GM21360 (cell line): ENCODE measurements around the gene FANCC.
"Not testable (repeated sequence)": the region's sequence is repeated elsewhere in the genome, so short reads cannot be mapped to it uniquely, and the experiment has no call there.

Experiments used
- ATAC-seq: cut with Tn5 transposase; IDR thresholded peaks from one replicate; pipeline ENCODE4 v1.9.1; 2021; ENCODE audit warnings: mild to moderate bottlenecking, moderate library complexity; ENCODE audit not compliant: unreplicated experiment

The FANCC gene

GRCh38 chr9:95284162-95285080 lies 33.1 kb downstream of the FANCC start:
- ATAC-seq: no peak

GRCh38 chr9:95283673-95284072 lies 33.8 kb downstream of the FANCC start:
- no peak for ATAC-seq

DNA sequence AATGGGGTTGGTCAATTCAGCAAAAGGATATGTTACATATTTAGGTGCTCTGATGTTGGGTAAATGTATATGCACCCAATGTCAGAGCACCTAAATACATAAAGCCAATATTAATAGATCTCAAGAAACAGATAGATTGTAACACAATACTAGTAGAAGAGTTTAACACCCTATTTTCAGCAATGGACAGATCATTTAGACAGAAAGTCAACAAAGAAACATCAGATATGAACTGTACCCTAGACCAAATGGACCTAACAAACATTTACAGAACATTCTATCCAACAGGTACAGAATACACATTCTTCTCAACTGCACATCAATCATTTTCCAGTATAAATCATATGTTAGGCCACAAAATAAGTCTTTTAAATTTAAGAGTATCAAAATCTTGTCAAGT lies 35.2 kb downstream of the FANCC start:
- no peak for ATAC-seq

- no peak for ATAC-seq
Observed at GRCh38 chr9:95280745-95281144, 36.8 kb downstream of the FANCC start.

DNA sequence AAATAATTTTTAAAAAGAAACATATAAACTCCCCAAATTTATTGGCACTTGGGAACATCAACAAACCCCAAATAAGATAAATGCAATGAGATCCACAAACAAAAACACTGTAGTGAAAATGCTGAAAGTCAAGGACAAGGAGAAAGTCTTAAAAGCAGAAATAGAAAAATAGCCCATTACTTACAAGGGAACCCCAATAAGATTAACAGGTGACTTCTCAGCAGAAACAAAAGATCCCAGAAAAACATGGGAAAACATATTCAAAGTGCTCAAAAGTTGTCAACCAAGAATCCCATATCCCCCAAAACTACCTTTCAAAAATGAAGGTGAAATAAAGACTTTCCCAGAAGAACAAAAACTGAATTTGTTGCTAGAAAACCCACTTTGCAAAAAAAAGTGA lies 40.0 kb downstream of the FANCC start:
- no peak for ATAC-seq

DNA sequence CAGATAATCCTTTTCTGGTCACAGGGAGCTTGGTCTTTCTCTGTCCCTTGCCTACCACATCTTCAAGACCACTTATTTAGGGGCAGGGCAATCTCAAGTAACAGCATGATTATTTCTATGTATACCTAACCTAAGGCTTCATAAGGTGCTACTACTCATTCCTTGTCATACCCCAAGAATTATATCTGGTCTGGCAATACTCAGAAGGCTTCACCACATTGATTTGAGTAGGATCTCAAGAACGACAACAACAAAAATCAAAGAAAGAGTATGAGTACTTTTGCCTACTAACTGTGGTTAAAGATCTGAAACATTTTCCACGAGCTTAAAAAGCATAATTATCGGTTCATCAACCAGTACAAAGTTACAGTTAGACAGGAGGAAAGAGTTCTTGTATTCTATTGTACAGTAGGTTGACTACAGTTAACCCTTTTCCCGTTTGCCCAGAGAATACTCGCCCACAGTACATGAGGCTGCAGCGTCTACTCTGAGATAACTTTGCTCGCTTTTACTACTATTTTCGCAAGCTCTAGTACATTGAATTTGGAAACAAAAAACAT lies 41.0 kb downstream of the FANCC start:
- no peak for ATAC-seq

GRCh38 chr9:95274160-95274559 lies 43.3 kb downstream of the FANCC start:
- ATAC-seq: not testable (repeated sequence)

GRCh38 chr9:95273369-95274022 lies 44.0 kb downstream of the FANCC start:
- no peak for ATAC-seq

GRCh38 chr9:95272830-95273229 lies 44.7 kb downstream of the FANCC start:
- ATAC-seq: no peak

GRCh38 chr9:95270790-95271189 lies 46.7 kb downstream of the FANCC start:
- no peak for ATAC-seq

- ATAC-seq: not testable (repeated sequence)
Observed at GRCh38 chr9:95269803-95270773, 47.4 kb downstream of the FANCC start.

GRCh38 chr9:95268681-95269080 lies 48.8 kb downstream of the FANCC start:
- ATAC-seq: no peak

DNA sequence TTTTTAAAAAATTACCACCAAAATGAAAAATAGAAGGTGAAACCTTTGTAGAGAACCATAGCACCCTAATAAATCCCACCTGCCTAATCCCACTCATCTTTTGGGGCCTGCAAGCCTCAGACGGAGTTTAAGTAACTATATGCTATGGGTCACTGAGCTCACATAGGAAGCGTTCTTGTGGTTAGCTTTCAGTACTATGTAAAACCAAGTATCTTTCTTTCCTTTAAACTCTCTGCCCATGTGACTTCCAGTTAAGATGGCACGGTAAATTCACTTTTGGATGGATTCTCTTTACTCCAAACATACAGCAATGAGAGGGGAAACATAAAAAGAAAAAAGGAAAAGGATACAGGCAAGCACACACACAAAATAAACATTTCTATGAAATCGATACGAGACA lies 50.9 kb downstream of the FANCC start:
- peak; percentile 74 for ATAC-seq

- no peak for ATAC-seq
Observed at GRCh38 chr9:95265960-95266359, 51.5 kb downstream of the FANCC start.

- no peak for ATAC-seq
Observed at GRCh38 chr9:95264954-95265615, 52.4 kb downstream of the FANCC start.

GRCh38 chr9:95261890-95262289 lies 55.6 kb downstream of the FANCC start:
- ATAC-seq: no peak

DNA sequence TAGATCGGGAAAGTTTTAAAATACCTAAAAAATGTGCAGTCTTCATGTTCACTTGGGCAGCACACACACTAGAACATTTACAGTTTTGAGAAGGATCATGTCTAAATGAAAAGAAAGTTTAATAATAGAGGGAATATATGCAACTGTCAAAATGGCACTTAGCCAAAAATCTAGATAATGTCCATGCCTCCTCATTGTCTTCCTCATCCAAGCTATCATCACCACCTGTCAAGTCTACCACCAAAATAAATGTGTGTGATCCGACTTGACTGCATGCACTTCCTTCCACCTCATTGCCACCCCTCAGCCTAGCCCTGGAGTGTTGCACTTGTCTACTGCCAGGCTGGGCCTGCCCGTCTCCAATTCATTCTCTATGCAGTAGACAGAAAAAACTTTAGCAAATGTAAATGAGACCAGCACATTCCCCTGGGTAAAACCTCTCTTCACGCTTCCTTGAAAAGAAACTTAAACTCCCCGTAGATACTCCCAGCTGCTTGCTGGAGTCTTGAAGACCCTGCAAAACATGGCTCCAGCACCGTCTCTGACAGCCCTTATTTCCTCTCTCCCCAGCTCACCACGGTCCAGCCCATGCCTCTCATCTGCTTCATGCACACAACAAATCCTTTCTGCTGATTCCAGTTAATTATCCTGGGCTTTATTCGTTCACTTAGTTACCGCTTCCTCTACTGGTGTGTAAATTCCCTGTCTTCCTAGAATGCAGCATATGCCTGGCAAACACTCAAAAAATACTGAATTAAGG lies 66.9 kb downstream of the FANCC start:
- ATAC-seq: no peak

DNA sequence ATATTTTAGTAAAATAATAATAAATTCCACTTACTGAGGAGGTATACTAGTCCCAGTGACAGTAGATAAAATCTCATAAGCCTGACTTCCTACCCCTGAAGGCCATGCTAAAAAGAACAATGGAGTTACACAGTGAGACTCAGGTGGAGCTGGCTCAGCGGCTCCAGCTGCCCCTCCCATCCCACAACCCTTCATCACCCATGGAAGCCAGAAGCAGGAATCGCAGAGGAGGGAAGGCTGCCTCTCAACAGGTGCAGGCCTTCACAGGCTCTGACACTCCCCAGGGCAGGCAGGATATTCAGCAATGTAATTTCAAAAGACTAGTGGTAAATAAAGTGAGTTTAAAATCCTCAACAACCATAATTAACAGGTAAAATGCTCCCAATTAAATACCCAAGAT lies 67.5 kb downstream of the FANCC start:
- no peak for ATAC-seq

DNA sequence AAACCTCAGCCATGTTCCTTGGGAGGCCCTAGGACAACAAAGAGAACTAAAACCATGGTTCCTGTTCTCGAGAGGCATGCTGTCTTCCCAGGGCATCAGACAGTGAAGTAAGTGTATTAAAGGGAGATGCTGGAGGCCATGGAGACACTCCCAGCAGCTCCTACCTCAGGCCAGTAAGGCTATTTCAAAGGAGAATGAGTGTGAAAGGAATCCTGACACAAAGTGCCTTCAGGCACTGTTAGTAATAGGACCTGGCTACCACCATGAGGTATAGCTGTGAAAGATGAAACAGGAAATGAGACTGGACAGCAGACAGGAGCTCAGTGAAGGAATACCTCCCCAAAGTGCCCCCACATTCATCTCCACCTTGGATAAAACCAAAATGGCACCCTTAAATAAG lies 71.0 kb downstream of the FANCC start:
- no peak for ATAC-seq

GRCh38 chr9:95242613-95243012 lies 74.9 kb downstream of the FANCC start:
- ATAC-seq: no peak
